SKM-1 (cell line): ENCODE data around the gene AGBL4.
A peak's percentile ranks its signal among the peaks of the same experiment; 100 is the strongest.

Experiments used
- DNase-seq: peaks from one replicate; lab custom pipeline; 2025; ENCODE audit not compliant: unreplicated experiment; lab: John Stamatoyannopoulos, UW

The AGBL4 gene

GRCh38 chr1:48851638-48852037 lies 1172.1 kb downstream of the AGBL4 start:
- no peak for DNase-seq

- no peak for DNase-seq
Measured at GRCh38 chr1:48848035-48848434, 1175.7 kb downstream of the AGBL4 start.

- no peak for DNase-seq
Measured at GRCh38 chr1:48846441-48846840, 1177.3 kb downstream of the AGBL4 start.

DNA sequence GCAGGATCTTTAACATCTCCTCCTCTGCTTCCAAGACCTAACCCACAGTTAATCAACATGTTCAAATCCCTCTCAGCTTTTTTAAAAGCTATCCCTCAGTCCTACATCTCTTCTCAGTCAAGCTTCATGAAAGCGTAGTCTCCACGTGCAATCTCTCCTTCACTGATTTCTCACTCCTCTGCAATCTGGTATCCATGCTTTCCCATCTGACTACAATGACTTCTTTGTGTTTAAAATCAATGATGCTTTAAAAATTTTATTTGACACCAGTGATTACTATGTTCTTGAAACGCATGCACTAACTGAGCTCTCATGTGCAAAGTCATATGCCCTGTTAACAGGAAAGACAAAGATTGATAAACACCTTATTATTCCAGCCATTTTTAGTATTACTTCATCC lies 1179.6 kb downstream of the AGBL4 start:
- no peak for DNase-seq

GRCh38 chr1:48841966-48842365 lies 1181.8 kb downstream of the AGBL4 start:
- no peak for DNase-seq

- no peak for DNase-seq
Measured at GRCh38 chr1:48841461-48841860, 1182.3 kb downstream of the AGBL4 start.

DNA sequence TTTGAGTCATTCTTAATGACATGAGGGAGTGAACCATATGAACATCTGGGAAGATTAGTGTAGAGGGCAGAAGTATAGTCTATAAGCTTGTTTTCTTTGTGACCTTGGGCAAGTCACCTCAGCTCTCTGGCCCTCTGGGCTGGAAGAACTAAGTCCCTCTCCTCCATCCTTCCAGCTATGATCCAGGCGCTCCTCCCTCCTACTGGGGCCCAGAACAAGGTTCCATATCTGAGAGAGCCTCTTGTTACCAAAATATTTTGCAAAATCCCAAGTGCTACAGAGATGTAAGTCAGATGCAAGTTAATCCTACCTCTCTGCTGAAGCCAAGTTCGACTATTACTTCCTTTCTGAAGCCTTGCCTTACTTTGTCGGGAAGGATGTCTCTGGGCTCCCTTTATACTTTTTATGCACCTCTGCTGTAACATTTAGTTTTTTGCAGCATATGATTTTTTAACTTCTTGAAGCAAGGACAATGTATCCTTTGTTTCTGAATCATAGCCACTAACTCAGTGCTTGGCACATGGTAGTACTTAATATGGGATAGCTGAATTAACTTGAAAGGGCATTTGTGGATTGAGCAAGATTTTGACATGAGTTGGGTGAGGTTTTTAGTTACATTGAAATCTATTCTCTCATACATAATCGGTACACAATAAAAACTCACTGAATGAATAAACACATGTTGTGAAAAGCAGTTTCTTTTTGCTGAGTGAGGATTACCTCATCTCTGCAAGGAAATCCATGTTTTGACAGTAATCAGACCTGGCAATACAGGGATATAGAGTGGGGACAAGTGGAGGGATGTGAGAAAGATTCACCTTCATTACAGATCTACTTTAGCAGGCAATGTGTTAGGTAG lies 1192.4 kb downstream of the AGBL4 start:
- no peak for DNase-seq

GRCh38 chr1:48830715-48831114 lies 1193.0 kb downstream of the AGBL4 start:
- DNase-seq: no peak

GRCh38 chr1:48829446-48829845 lies 1194.3 kb downstream of the AGBL4 start:
- DNase-seq: no peak

DNA sequence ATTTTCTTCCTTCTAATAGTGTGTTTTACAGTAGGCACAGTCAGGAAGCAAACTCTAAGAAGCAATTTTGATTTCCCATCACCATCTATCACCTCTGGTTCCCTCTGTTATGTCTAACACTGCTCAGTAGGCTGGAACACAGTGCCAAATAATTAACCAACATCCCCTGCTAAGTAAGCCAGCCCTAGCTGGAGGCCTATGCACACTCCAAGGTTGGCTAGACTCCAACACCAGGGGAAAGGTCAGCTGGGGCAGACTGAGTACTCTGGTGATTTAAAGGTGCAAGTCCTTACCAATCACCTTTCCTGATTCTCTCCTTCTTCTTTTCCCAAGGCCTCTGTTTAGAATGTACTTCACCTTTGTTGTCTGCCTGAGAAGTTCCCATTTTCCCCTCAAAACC lies 1200.6 kb downstream of the AGBL4 start:
- DNase-seq: no peak

- DNase-seq: no peak
Measured at GRCh38 chr1:48820491-48820890, 1203.3 kb downstream of the AGBL4 start.

DNA sequence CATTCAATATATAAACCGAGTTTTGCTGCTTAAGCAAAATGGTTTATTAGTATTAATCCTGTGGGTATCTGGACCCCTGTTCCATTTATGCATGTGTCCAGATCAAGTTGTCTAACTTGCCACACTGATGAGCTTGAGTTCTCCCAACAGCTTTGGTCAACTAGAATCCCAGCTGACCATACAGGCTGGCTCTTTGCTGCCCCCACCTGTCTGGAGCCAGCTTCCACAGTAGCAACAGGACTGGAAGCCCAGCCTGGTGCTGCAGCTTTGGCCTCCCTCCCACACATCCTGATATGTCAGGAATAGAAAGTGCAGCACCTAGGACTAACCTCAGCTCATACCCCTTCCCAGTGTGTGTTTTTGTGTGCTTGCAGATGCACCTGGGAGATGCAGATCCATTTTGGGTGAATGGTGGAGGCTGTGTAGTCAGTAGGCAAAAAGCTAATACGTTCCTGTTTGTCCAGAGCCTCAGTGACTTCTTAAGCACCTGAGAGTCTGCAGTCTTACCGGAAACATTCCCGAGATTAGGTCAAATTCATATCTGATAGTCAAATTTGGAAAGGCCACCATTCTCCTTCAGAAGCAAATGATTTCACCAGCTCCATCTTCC lies 1206.1 kb downstream of the AGBL4 start:
- DNase-seq: peak; percentile 9

DNA sequence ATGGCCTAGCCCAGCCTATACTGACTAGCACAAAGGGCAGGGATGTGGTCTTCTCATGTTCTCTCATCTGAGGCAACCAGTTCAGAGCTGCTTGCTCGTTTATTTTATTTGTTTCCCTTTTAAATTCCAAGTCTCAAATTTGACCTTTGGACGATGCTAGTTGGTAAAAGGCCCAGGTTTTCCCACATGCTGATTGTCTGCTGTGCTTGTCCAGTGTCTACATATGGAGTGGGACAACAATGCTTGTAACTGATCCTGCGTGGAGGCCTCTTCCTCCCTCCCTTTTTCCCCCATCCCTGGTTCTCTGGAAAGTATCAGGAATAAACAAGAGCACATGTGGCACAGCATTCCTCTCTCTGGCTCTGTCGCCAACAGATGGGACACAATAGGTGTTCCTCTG lies 1213.0 kb downstream of the AGBL4 start:
- DNase-seq: no peak

DNA sequence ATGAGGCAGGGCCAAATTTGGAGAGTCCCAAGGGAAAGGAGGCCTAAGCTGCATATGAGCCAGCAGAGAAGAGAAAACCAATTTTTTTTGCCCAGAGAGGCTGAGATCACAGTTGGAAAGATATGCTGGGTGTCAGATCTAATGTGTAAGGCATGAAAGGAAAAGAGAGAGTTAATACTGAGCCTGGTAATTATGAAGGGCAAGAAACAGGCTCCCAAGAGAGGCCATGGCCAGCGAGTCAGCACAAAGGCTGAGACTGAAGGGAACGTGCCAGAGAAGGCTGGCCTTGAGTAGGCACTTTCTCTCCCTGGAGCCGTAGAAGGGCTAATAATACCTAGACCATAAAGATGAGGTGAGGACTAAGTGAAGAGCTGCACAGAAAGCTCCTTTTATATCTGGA lies 1215.3 kb downstream of the AGBL4 start:
- no peak for DNase-seq

DNA sequence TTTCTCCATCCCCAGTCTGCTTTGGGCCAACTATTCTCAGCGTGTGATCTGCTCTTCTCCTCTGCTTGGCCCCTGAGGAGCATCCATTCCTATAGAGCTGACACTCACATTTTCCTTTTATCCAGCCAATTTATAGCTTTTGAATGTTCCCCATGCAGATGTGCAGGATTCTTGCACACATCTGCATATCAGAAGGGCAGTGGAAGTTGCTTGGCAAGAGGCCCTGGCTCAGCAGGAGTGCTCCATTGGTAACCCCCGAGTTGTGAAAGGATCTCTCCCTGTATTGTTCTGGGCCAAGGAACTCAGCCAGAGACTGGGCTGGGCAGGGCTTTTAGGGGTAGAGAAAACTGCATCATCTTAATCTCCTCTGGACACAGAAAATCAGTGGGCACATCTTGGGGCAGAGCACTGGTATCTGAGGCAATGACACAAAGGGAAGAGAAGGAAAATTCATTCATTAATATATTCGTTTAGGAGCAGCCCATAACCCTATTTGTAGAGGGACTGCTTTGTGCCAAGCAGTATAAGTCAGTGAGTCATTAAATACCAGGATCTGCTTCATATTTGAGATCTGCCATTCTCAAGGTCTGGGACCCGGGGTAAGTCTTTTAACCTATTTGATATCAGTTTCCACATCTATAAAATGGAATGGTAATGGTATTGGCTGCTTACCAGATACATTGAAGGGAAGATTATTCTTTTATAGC lies 1216.0 kb downstream of the AGBL4 start:
- DNase-seq: no peak

DNA sequence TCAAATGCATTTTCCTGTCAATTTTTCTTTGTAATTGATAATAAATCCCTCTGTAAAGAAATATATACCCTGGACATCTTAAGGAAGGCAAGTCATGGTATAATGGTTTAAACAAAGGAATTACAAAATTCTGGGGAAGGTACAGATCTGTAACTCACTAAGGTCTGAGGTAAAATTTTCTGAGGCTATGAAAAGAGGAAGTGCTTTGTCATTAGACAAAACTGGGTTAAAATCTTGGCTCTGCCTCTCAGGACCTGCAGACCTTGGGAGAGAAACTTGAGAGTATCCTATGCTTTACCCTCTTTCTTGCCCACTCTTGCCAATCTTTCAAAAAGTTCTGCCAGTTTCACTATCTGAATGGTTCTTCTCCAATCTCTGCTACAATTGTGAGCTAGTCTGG lies 1220.3 kb downstream of the AGBL4 start:
- DNase-seq: peak; percentile 19

DNA sequence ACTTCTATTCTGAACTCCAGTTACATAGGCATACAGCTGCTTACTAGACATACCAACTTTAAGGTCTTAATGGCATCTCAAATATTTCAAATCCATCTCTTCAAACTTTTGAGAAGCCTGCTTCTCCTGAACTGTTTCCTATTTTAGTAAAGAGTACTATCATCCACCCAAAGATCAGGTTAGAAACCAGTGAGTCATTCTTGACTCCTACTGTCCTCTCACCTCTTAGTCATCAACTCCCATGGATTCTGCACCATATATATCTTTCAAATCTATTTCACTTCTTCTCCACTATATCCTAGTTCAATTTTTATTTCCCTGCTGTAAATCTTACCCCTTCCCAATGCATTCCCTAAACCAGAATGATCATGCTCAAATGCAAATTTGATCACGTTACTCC lies 1228.9 kb downstream of the AGBL4 start:
- no peak for DNase-seq

GRCh38 chr1:48793863-48794262 lies 1229.9 kb downstream of the AGBL4 start:
- DNase-seq: peak; percentile 92

- DNase-seq: no peak
Measured at GRCh38 chr1:48792961-48793360, 1230.8 kb downstream of the AGBL4 start.

GRCh38 chr1:48790397-48790796 lies 1233.4 kb downstream of the AGBL4 start:
- DNase-seq: no peak

GRCh38 chr1:48789903-48790302 lies 1233.9 kb downstream of the AGBL4 start:
- DNase-seq: no peak

GRCh38 chr1:48785869-48786268 lies 1237.9 kb downstream of the AGBL4 start:
- DNase-seq: no peak
